Measurements from ENCODE around the gene CD320. TPM values are rescaled to one million over a fixed set of nuclear protein-coding genes. Genes with fewer than 3 reads are reported as not detected.
A peak's percentile ranks its signal among the peaks of the same experiment; 100 is the strongest.

Gene CD320
- total and polyA plus RNA-seq, 2 experiments from 2014 or later = 53.8 to 91.4 TPM

DNA sequence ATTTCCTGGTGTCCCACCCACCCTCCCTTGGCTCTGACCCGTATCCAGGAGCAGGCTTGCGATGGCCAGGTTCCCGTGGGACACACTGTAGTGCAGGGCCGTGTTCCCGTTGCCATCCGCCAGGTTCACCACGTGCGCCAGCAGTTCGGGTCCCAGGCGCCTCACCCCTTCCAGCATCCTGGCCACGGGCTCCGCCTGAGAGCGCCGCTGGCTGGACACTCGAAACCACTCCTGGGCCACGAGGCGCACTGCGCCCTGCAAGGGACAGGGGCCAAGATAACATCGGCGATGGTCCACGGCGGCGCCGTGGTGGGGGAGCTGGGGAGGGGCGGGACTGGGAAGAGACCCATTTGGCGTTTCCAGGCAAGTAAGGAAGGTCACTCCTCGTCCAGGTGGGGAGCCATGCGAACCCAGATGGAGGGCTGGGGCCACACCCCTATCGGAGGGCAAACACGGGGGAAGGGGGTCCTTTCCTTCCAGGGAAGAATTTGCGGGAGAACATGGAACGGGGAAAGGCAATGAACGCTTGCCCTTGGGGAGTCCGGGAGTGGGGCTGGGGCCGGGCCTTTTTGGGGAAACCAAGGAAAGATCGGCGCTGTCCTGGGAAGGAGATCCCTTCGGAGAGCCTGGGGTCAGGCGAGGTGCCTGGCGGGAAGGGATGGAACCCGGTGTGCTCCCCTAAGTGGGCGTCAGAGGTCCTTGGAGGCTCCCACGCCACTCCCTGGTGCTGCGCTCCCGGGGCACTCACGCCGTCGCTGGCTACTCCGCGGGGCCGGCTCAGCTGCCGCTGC is 25.0 kb upstream of the CD320 start:
- Histone ChIP-seq H3K79me2 (no peaks in the 10 kb centered on the region), H4K20me1 (ENCODE audit: insufficient read depth, poor library complexity, severe bottlenecking) (no peaks in the 10 kb centered on the region), H3K9me3 (ENCODE audit: low read depth) (no peaks in the 10 kb centered on the region), H3K4me3 (no peak overlapping the region), H2AFZ (no peak overlapping the region), H3K9me2 (replicated peaks; ENCODE audit: insufficient read depth) (no peaks in the 10 kb centered on the region), H3K4me1 (ENCODE audit: insufficient read depth) (peaks cover 10% of the 10 kb centered on the region), H3K4me2 (peak overlapping the region; percentile 72), H3K27ac (no peak overlapping the region), H3K27me3 (peaks cover 32% of the 10 kb centered on the region), H3K36me3 (replicated peaks; ENCODE audit: insufficient read depth, low read depth) (no peaks in the 10 kb centered on the region)
- 28% methylated on average over 43 of the region's 52 CpGs for WGBS (ENCODE audit: low lambda C conversion rate, missing lambda C conversion rate)
- TF ChIP-seq, protein P1, sequence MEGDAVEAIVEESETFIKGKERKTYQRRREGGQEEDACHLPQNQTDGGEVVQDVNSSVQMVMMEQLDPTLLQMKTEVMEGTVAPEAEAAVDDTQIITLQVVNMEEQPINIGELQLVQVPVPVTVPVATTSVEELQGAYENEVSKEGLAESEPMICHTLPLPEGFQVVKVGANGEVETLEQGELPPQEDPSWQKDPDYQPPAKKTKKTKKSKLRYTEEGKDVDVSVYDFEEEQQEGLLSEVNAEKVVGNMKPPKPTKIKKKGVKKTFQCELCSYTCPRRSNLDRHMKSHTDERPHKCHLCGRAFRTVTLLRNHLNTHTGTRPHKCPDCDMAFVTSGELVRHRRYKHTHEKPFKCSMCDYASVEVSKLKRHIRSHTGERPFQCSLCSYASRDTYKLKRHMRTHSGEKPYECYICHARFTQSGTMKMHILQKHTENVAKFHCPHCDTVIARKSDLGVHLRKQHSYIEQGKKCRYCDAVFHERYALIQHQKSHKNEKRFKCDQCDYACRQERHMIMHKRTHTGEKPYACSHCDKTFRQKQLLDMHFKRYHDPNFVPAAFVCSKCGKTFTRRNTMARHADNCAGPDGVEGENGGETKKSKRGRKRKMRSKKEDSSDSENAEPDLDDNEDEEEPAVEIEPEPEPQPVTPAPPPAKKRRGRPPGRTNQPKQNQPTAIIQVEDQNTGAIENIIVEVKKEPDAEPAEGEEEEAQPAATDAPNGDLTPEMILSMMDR (IDR thresholded peaks at IDR 0.05; ENCODE audit: poor library complexity) = no peak
- TF ChIP-seq EZH2 (IDR thresholded peaks at IDR 0.05; ENCODE audit: borderline replicate concordance) (peak; percentile 34), EZH2phosphoT487 (IDR thresholded peaks at IDR 0.05; ENCODE audit: low read depth, severe bottlenecking, unreplicated experiment) (no peak)
- DNase-seq (ENCODE audit: low spot score) = no peak

GRCh38 chr19:8331263-8331845 is 23.2 kb upstream of the CD320 start:
- Histone ChIP-seq H4K20me1 (ENCODE audit: insufficient read depth, poor library complexity, severe bottlenecking) (no peaks in the 10 kb centered on the region), H3K27me3 (peaks cover 30% of the 10 kb centered on the region), H3K9me3 (ENCODE audit: low read depth) (no peaks in the 10 kb centered on the region), H2AFZ (no peak overlapping the region), H3K9me2 (replicated peaks; ENCODE audit: insufficient read depth) (no peaks in the 10 kb centered on the region), H3K4me1 (ENCODE audit: insufficient read depth) (peaks cover 10% of the 10 kb centered on the region), H3K4me2 (no peak overlapping the region), H3K27ac (no peak overlapping the region), H3K4me3 (no peak overlapping the region), H3K79me2 (no peaks in the 10 kb centered on the region), H3K36me3 (replicated peaks; ENCODE audit: insufficient read depth, low read depth) (no peaks in the 10 kb centered on the region)
- 78% methylated on average over 8 of the region's 8 CpGs for WGBS (ENCODE audit: low lambda C conversion rate, missing lambda C conversion rate)
- DNase-seq (ENCODE audit: low spot score) = no peak
- no peak for TF ChIP-seq EZH2 (IDR thresholded peaks at IDR 0.05; ENCODE audit: borderline replicate concordance)
- TF ChIP-seq EZH2phosphoT487 (IDR thresholded peaks at IDR 0.05; ENCODE audit: low read depth, severe bottlenecking, unreplicated experiment) = no peak
- TF ChIP-seq, protein P1 (IDR thresholded peaks at IDR 0.05; ENCODE audit: poor library complexity) = no peak

GRCh38 chr19:8329996-8330395 is 21.8 kb upstream of the CD320 start:
- 58% methylated on average over 3 of the region's 3 CpGs for WGBS (ENCODE audit: low lambda C conversion rate, missing lambda C conversion rate)
- Histone ChIP-seq H3K9me2 (replicated peaks; ENCODE audit: insufficient read depth) (no peaks in the 10 kb centered on the region), H3K36me3 (replicated peaks; ENCODE audit: insufficient read depth, low read depth) (no peaks in the 10 kb centered on the region), H2AFZ (no peak overlapping the region), H4K20me1 (ENCODE audit: insufficient read depth, poor library complexity, severe bottlenecking) (no peaks in the 10 kb centered on the region), H3K27ac (no peak overlapping the region), H3K9me3 (ENCODE audit: low read depth) (no peaks in the 10 kb centered on the region), H3K4me2 (no peak overlapping the region), H3K79me2 (no peaks in the 10 kb centered on the region), H3K27me3 (peaks cover 24% of the 10 kb centered on the region), H3K4me3 (no peak overlapping the region), H3K4me1 (ENCODE audit: insufficient read depth) (peaks cover 10% of the 10 kb centered on the region)
- TF ChIP-seq EZH2phosphoT487 (IDR thresholded peaks at IDR 0.05; ENCODE audit: low read depth, severe bottlenecking, unreplicated experiment) (no peak), EZH2 (IDR thresholded peaks at IDR 0.05; ENCODE audit: borderline replicate concordance) (no peak)
- TF ChIP-seq, protein P1 (IDR thresholded peaks at IDR 0.05; ENCODE audit: poor library complexity) = no peak
- no peak for DNase-seq (ENCODE audit: low spot score)
